Activated CD4-positive, alpha-beta T cell treated with anti-CD3 and anti-CD28 coated beads, Interleukin-2, amount 50 U/mL, for 24 hours (primary cell): ENCODE results near the gene POFUT2.

Source experiments
- DNase-seq, 2 donors: peaks; one replicate each; pipeline ENCODE4 v3.0.0-alpha.2; 2020; ENCODE audit warnings: low read depth in 1 of 2, low spot score in 1 of 2

The POFUT2 gene

DNA sequence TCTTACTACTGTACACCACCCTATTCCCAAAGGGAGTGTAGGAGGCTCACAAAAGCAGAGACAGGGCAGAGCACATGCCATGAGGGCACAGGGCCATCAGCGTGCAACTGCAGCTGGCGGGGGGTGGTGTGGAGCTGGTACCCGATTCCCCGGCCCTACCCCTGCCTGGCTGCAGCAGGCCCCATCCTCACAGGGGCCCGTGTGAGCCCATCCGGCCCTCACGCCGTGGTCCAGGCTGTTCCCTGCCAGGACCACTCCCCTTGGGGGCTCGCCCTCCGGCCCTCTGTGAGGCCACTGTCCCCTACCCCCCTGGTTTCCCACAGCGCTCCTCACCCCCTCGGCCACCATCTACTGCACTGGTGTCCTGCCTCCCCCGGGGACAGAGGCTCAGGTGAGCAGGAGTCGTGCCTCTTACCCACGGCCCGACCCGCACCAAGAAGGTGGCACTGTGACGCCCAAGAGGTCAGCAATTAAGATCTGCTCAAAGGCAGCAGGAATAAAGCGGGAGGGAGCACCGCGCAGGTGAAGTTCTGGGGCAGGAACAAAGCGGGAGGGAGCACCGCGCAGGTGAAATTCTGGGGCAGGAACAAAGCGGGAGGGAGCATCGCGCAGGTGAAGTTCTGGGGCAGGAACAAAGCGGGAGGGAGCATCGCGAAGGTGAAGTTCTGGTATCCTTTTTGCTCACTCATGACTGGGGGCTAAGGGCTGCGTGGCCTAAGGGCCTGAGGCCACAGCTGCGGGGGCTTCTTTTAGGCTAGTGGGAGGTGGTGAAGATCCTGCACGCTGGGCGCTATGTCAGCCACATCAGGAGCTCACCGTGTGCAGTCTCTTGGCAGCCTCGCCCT, 3.9 kb downstream of the POFUT2 start:
- DNase-seq, result no peak

GRCh38 chr21:45283035-45283610, 4.6 kb downstream of the POFUT2 start:
- no peak for DNase-seq

DNA sequence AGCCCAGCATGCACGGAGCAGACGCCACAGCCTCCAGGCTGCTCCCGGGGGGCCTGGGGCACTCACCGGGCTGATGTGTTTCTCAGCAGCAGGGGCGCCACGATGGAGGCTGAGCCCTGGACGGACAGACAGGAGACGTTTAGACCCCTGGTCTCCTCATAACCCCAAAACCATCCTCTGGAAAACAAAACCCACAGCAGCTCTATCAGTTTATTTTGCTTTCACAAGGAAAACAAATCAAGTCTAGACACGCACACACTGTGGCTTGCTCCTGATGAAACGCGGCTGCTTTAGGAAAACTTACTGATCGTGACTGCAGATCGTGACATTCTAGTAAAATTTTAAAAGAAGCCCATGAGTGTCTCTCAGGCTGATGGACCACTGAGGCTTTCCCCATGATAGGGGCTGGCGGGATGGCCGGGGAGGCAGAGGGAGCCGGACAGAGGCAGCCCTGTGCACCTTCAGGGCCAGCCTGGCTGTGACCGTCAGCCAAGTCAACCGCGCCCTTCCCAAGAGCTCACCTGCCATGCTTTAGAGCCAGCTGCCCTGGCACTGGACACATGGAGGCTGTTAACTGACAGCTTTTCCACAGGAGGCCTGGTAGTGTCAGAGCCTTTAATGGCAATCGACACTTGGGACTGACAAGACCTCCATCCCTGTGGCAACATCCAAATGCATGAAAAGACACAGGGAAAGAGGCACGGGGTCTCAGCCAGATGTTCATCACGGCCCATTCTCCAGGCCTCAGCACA, 5.2 kb downstream of the POFUT2 start:
- no peak for DNase-seq

DNA sequence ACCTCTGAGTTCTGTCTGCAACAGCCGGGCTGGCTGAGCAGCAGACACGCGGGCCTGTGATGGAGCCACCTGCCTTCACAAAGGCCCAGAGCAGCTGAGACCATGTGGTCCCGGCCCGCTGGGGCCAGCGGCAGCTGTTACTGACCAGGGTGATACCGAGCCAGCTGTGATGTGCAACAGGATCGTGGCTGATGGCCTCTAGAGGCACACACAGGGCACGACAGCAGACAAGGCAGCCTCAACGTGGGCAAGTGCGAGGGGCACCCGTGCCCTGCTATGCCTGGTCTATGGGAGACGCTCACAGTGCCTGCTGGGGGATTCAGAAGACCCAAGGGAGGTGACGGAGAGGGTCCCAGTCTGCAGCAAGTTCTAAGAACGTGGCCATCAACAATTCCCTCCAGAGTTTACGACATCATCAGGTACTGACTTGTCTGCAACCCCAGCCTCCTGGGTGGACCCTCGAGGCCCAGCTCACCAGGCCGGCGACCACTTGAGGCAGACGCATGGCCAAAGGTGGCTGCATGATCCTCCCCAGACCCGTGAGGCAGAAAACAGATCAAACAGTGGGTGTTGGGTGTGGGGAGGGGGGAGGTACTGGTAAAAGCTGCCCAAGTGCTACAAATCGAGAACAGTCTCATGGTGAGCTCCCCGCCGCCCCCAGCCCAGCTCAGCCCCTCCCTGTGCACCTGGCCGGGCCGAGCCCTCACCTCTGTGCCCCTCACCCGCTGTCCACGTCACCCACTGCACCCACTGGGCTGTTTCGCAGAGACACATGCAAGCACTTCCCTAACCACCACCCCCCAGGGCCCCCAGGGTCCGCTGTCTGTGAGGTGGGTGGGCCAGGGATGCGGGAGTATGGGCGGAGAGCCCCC, 6.0 kb downstream of the POFUT2 start:
- no peak for DNase-seq

GRCh38 chr21:45280969-45281368, 6.7 kb downstream of the POFUT2 start:
- no peak for DNase-seq

- no peak for DNase-seq
Measured at GRCh38 chr21:45280178-45280821, 7.4 kb downstream of the POFUT2 start.

DNA sequence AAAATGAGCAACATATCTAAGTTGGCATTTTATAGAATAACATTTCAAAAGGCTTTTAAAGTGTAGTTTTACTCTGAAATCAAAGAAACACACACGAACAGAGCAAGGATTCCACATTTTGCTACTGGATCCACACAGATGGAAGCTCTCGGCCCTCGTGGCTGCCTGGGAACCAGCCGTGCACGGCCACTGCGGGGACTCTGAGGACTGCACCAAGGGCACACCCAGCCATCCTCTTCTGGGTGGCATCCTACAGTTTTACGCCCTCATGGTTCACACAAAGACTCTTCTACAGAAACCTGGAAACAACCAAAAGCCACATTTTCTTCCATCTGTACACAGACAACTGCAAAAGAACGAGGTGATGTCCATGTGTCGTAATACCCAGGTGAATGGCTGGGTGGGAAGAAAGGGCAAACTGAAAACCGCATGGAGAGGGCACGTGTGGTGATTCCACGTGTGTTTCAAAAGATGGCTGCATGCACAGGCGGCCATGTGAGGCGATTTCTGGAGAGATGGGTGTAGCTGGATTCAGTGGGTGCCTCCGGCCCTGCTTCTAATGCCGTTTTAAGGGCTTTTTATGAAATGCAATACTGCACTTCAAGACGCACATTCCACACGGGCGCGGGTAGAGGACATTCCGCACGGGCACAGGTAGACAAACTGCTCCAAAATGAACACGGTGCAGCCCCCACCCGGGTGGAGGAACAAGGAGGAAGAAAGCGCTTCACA, 8.1 kb downstream of the POFUT2 start:
- no peak for DNase-seq

DNA sequence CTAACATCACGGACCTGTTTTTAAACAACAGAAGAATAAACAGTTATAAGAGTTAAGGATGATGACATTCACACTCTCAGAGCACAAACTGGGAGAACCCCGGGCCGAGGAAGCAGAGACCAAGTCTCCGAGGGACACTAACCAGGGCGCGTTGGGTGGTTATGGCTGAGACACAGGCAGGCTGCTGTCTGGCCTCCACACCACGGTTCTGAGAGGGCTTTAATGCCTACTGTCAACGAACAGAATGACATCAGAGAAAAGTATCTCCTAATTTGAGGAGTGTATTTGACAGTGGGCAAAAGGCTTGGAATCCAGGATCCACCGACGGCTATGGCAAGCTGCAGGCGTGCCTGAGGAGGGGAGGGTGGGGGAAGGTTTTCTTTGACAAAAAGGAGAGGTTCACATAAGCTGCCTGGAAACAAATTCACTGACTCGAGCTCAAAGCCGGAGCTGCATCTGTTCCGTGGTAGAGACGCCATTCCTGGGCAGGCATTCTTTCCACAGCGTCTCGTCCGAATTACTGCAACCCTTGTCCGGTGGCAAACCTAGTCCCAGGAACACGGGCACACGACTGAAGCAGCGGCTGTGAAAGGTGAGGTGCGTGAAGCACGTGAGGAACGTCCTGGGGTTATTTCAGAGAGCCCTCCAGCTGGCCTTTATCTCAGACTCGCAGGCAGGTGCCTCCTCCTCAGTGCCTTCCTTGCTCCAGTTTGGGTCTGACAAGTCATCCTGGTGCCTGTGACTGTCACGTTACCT, 9.4 kb downstream of the POFUT2 start:
- no peak for DNase-seq

DNA sequence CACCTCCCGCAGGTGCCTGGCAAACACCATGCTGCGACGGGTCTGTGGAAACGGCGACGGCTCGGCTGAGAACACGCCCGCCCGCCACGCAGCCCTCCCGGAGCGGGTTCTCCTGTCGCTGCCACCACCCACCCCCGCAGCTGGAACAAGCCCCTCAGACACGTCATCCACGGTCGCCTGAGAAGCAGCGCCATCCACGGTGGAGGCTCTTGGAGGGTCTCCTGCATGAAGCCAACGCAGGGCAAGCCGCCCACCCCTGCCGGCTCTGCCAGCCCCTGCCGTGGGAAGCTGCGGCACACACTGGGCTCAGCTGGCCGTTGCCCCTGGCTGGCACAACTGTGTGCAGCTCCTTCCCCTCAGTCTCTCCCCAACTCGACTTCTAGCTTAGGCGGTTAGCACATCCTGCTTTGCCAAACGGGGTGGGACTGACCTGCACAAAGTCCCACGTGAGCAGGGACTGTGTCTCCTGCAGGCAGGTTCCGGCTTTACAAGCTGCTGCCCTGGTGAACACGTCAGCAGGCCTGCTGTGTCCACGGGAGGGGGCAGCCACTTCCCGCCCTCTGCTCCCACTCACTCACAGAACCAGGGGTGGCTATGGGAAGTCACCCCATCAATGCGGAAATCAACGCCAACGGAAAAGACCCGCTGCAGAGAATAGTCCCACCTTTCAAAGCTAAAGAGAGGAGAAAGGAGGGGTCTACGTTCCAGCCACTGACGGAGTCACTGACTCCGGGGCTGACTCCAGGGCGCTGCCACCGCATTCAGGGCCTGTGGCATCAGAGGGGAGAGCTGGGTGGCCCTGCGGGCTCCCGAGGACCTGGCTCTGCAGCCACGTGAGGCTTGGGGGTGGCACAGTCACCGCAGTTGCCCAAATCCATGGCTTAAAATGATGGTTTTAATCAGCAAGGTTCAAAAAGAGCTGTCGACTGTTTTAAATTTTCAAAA, 10.3 kb downstream of the POFUT2 start:
- DNase-seq, result no peak

GRCh38 chr21:45276596-45276995, 11.1 kb downstream of the POFUT2 start:
- DNase-seq, result no peak

GRCh38 chr21:45270306-45270821, 17.3 kb downstream of the POFUT2 start:
- DNase-seq, result no peak

DNA sequence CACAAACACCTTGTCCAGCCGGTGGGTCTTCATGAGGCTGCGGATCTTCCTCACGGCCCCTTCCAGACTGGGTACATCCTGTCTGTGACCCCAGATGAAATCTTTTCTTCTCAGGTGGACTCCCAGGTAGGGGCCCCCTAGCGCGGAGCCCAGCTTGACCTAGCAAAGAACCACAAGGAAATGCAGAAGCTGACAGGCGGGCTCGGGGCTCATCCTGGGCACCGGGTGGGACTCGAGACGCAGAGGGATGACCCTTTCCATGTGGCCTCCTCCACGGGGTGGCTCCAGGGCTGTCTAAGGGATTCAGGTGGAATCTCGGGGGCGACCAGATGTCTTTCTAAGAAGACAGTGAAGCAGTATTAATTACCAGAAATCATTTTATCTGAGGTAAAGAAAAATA, 17.8 kb downstream of the POFUT2 start:
- no peak for DNase-seq

- DNase-seq, result no peak
Measured at GRCh38 chr21:45267390-45267760, 20.3 kb downstream of the POFUT2 start.

DNA sequence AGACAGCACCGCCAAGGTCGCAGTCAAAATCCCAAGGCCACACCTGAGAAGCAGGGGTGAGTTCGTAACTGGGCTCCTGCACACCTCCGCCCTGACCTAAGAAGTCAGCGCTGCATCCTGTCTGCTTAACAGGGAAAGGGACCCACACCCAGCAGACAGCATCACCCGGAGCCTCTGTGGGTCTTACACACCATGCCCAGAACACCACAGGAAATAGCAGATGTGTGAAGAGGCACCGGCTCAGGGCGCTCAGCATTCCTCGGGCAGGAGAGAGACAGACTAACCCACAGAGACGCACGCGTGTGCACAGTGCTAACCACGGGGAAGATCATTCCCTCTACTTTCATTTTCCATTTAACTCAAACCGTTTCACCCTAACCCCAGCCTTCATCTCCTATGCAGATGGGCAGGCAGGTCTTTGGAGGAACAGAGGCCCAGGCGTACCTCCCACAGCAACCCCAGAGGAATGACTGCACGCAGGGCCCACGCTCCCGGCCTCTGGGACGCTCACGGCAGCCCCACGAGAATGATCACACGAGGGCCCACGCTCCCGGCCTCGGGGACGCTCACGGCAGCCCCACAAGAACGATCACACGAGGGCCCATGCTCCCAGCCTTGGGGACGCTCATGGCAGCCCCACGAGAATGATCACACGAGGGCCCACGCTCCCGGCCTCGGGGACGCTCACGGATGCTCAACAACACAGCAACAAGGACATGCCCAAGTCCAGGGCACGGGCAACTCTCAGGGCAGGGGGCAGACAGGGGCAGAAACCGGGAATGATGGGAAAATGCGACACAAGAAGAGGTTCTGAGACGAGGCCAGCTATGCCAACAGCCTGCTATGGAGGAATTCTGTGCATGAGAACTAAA, 20.9 kb downstream of the POFUT2 start:
- DNase-seq, result peak in 1 of 2 donors; percentile 27

DNA sequence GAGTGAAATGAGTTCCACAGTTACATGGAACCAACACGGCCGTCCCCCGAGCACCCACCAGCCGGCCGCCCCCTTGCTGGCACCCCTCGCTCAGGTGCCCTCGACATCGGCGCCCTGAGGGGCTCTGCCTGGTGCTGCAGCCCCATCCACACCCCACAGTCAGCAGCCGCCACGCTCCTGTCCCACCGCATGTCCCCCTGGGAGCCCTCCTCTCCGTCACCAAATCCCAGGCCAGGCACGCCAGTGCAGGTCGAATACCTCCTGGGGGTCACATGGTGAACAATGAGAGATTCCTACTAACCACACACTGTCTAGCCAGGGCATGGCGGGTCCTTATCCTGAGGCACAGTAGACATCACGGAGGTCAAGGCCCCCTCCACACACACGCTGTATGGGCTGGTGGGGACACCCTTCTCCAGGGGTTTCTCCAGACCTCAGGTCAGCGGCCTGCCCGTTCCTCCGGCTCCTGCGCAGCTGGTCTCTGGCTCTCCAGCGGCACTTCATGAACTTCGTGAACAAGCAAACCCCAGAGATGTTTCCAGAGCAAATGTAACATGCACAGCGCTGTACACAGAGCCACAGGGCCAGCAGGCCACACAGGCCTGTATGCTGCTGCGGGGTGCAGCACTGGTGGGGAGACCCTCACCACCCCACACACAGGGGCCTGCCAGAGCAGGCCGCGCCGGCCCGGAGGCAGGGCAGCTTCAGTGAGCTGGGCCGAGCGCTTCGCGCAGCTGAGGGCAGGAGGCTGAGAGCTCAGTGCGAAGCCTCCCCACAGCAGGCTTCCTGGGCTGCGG, 21.8 kb downstream of the POFUT2 start:
- DNase-seq, result no peak

DNA sequence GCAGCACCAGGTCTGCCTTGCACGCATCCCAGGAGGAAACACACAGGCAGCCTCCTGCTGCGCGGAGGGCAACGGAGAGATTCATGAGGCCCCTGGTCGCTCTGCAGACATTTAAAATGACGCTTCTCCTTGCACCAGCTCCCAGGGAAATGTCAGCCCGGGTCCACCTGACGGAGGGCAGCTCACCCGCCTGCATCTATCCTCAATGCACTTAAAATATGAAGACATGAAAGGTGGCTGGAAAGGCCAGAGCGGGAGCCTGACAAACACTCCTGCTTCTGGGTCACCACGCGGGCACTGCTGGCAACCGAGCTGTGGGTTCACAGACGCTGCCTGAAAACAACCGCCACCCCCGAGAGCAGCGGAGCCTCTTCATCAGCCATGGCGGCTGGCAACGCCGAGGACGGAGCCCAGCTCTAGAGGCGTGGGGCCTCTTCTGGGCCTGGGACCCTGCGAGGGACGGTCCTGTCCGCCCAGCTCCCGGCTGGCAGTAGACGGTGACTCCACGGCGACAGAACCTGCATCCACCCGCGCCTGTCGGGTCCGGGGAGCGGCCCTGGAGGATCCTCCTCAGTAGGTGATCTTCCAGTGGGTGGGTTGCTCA, 22.7 kb downstream of the POFUT2 start:
- no peak for DNase-seq
